NCI-H82 treated with DMSO at 0.1 percent for 48 hours (cell line): ENCODE measurements around the gene RGSL1.

Experiments used
- DNase-seq: peaks from one replicate; lab custom pipeline; 2025; ENCODE audit not compliant: unreplicated experiment; lab: John Stamatoyannopoulos, UW

The RGSL1 gene

DNA sequence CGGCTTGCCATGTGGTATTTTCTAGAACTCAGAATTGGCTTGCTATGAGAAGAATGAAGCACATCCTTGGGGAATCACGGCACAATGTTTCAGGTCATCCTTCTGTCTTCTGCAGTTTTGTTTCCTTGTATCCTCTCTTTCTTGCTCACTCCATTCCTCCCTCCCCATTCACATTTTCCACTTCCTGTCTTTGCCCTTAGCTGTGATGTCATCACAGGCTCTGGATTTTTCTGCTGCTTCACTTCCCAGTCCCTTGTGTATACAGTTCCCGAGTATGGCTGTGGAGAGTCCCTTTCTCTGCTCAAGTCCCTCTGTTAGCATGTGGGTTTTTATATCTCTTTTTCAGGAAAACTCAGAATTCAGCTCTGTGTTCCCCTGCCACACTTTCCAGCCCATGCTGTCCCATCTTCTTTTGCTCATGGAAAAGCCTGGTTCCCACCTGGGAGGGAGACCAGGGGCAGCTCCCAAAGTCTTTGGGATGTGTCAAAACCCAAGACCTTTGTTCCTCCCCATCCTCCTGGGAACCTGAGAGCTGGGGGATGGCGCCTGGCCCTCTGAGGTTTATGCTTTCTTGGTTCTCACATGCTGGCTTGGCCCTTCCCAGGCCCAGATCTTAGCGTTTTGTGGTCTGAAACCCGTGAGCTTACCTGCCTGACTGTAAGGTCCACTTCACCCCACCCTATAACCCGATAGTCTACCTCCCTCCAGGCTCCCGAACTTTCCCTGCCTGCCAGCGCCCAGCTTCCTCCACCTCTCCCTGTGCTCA is 159.1 kb downstream of the RGSL1 start:
- DNase-seq = no peak
